ENCODE measurements around the gene NRXN2. TPM values are rescaled to one million over a fixed set of nuclear protein-coding genes. Genes with fewer than 3 reads are reported as not detected.

NRXN2 gene
- total and polyA plus RNA-seq, 10 of the 15 experiments (the other 5 are each of a cell fraction or from before 2014, with no cell fraction given), result 0.03 to 1.4 (median 0.23) TPM

- Histone ChIP-seq H3K27ac (ENCODE audit: control insufficient read depth, insufficient read depth) (no peak overlapping the region), H3K9ac (ENCODE audit: control insufficient read depth, insufficient read depth, low read length) (no peak overlapping the region), H3K27me3 (replicated peaks in 1 of 2; ENCODE audit: control insufficient read depth in 2 of 2, insufficient read depth in 2 of 2, low read length in 1 of 2) (peaks cover 0 to 2% of the 10 kb centered on the region in 2 experiments; a peak in 2 of 4 replicates), H3K4me1 (ENCODE audit: control insufficient read depth, insufficient read depth, low read length) (no peaks in the 10 kb centered on the region), H4K20me1 (ENCODE audit: control insufficient read depth, insufficient read depth) (no peaks in the 10 kb centered on the region), H3K36me3 (ENCODE audit: control insufficient read depth in 2 of 2, insufficient read depth in 2 of 2, low read length in 1 of 2) (no peaks in the 10 kb centered on the region), H3K79me2 (ENCODE audit: control insufficient read depth, insufficient read depth, low read length) (no peaks in the 10 kb centered on the region), H3K9me3 (replicated peaks; ENCODE audit: control insufficient read depth, insufficient read depth, low read length) (no peaks in the 10 kb centered on the region), H3K4me2 (ENCODE audit: control insufficient read depth, insufficient read depth) (no peak overlapping the region), H3K4me3 (no peak overlapping the region), H2AFZ (ENCODE audit: control insufficient read depth, low read depth, low read length) (no peak overlapping the region)
- FAIRE-seq (no peak), DNase-seq (ENCODE audit: low read depth, low spot score) (no peak), ATAC-seq (no peak)
- WGBS (ENCODE audit: insufficient coverage, insufficient replicate concordance, low lambda C conversion rate, missing lambda C conversion rate), result 39% methylated on average over 11 of the region's 15 CpGs
- intact Hi-C loops (cut with micrococcal nuclease; ENCODE audit: unreplicated experiment), result no loop called here
- no TSS peak for BruUV-seq (replicated peaks)
- RAD21 ChIA-PET (ENCODE audit: unreplicated experiment), result interaction anchor here (0.6 kb wide), 1 partner anchor 402 kb away, joined by 3 read pairs; no protein-coding TSS in a partner anchor
- POLR2A ChIA-PET, result no interaction called here
- in situ Hi-C loops (cut with MboI), result no loop called here
- CTCF ChIA-PET, result no interaction called here
- no peak for TF ChIP-seq FOS (IDR thresholded peaks at IDR 0.05; ENCODE audit: borderline replicate concordance, extremely low read depth, insufficient read length)
- TF ChIP-seq PAX5 (IDR thresholded peaks at IDR 0.05; ENCODE audit: borderline replicate concordance, low read depth, low read length), result no peak
- TF ChIP-seq RAD51 (IDR thresholded peaks at IDR 0.05), result no peak
- no peak for TF ChIP-seq YBX1 (IDR thresholded peaks at IDR 0.05)
- no peak for TF ChIP-seq SUZ12 (IDR thresholded peaks at IDR 0.05; ENCODE audit: unreplicated experiment)
- no peak for TF ChIP-seq CHD1 (IDR thresholded peaks at IDR 0.05; ENCODE audit: low read depth, low read length)
- no peak for TF ChIP-seq CREB1 (IDR thresholded peaks at IDR 0.05; ENCODE audit: low read depth)
- TF ChIP-seq ATF7 (IDR thresholded peaks at IDR 0.05; ENCODE audit: low read depth), result no peak
- SMC1A ChIA-PET (ENCODE audit: uncharacterized antibody, unreplicated experiment), result no interaction called here
Measured at GRCh38 chr11:64562723-64563351, 160.2 kb downstream of the NRXN2 start.
